Astrocyte (in vitro differentiated cells and primary cell): ENCODE results near the gene BTBD18.

Source experiments
- CTCF ChIP-seq: IDR thresholded peaks from 2 replicates; pipeline ENCODE4 v1.5.1; 2011; ENCODE audit warnings: low read depth, mild to moderate bottlenecking, inconsistent platforms, low read length, moderate library complexity; ENCODE audit not compliant: insufficient read depth
- EZH2 ChIP-seq: IDR thresholded peaks from 2 replicates; pipeline ENCODE4 v1.6.1; 2012; ENCODE audit warnings: mild to moderate bottlenecking, low read length, inconsistent platforms; ENCODE audit not compliant: insufficient read depth

- TF ChIP-seq CTCF, result no peak
- TF ChIP-seq EZH2, result no peak
These were observed 39.9 kb upstream of the BTBD18 start for GRCh38 chr11:57791321-57792059.
